GM08714 (cell line): Measurements from ENCODE around the gene AKR7A2.

Experiments used
- H3K4me3 ChIP-seq: fragments of 200-500 bp; sonication (Bioruptor generic); 2 replicates; pipeline ENCODE4 v1.5.1; 2014; ENCODE audit warnings: mild to moderate bottlenecking, low read length, inconsistent platforms
- ZNF274 ChIP-seq: IDR thresholded peaks from 2 replicates; pipeline ENCODE4 v1.6.1; 2012; ENCODE audit warnings: mild to moderate bottlenecking, low read depth, low read length

The AKR7A2 gene

DNA sequence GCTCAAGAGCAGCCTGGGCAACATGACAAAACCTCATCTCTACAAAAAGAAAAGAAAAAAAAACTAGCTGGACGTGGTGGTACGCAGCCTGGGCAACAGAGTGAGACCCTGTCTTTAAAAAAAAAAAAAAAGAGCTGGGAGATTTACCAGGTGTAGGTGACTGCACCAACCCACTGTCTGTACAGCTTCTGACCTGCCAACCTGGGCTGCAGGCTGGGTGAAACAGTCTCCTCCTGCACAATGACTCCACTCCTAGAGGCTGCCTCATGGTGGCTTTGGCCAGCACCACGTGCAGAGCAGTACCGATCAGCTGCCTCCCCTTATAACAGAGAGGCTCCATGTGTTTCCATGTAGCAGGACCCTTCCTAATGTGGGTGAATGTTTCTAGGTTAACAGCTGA is 56.7 kb downstream of the AKR7A2 start:
- TF ChIP-seq ZNF274, result no peak
- no peak overlapping the region for H3K4me3 ChIP-seq

DNA sequence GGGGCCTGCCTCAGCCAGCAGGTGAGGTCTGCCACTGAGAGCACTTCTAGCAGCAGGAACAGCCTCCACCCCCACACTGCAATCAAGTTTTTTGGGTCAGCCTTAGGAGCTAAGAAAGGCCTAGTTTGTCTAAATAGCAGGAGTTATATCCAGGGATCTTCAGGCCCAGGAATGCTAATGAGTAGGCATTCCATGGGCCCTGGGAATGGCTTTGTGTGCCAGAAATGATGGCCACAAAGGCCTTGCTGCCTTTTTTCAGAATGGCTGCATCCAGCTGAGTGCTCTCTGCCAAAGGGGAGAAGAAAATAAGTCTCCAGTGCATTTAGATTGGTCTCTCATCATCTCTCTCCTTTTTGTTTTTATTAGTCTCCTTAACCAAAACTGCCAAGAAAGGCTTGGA is 57.5 kb downstream of the AKR7A2 start:
- no peak for TF ChIP-seq ZNF274
- H3K4me3 ChIP-seq, result no peak overlapping the region
